ENCODE data around the gene ZNF81.
"Not testable (repeated sequence)": the region's sequence is repeated elsewhere in the genome, so short reads cannot be mapped to it uniquely, and the experiment has no call there.

Gene ZNF81

DNA sequence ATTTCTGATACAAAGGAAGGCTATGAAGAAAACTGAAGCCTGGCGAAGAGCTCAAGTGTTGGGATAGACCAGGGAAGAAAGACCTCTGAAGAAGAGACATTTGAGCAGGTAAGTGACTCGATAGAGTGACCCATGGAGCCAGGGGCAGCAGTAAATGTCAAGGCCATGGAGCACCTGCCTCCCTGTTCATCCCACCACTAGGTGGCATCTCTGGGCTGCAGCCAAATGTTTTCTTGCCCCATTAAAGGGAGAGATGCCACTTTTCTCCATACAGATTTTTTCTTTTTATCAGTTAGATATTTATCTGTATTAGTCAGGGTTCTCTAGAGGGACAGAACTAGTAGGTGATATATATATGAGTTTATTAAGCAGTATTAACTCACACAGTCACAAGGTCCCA, 4.9 kb upstream of the ZNF81 start:
- DNase-seq (ENCODE audit: low spot score): peak; percentile 44
- peak; percentile 62 for TF ChIP-seq CTCF (IDR thresholded peaks at IDR 0.05; ENCODE audit: extremely low read depth, missing control alignments)

GRCh38 chrX:47838361-47838760, 1.7 kb downstream of the ZNF81 start:
- no peak for DNase-seq (ENCODE audit: low spot score)
- TF ChIP-seq CTCF (IDR thresholded peaks at IDR 0.05; ENCODE audit: extremely low read depth, missing control alignments): no peak

GRCh38 chrX:47840111-47840510, 3.4 kb downstream of the ZNF81 start:
- no peak for TF ChIP-seq CTCF (IDR thresholded peaks at IDR 0.05; ENCODE audit: extremely low read depth, missing control alignments)
- DNase-seq (ENCODE audit: low spot score): no peak

DNA sequence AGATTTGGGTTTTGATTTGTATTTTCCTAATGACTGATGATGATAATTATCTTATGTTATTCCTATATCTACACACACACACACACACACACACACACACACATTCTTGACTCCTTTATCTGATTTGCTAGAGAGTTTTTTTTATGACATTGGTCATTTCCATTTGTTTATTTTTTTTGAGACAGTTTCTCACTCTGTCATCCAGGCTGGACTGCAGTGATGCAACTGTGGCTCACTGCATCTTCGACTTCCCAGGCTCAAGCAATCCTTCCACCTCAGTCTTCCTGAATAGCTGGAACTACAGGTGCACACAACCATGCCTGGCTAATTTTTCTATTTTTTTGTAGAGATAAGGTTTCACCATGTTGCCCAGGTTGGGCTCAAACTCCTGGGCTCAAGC, 6.7 kb downstream of the ZNF81 start:
- no peak for TF ChIP-seq CTCF (IDR thresholded peaks at IDR 0.05; ENCODE audit: extremely low read depth, missing control alignments)
- DNase-seq (ENCODE audit: low spot score): no peak

DNA sequence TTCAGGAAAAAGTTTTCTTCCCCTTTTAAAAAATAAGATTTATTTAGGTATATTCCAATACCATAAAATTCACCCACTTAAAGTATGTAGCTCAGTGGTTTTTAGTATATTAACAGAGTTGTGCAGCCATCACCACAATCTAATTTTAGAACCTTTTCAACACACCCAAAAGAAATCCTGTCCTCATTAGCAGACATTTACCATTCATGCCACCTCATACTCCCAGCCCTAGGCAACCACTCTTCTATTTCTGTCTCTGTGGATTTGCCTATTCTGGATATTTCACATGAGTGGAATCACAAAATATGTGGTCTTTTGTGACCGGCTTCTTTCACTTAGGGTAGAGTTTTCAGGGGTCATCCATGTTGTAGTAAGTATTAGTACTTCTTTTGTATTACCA, 7.4 kb downstream of the ZNF81 start:
- TF ChIP-seq CTCF (IDR thresholded peaks at IDR 0.05; ENCODE audit: extremely low read depth, missing control alignments): no peak
- DNase-seq (ENCODE audit: low spot score): no peak

DNA sequence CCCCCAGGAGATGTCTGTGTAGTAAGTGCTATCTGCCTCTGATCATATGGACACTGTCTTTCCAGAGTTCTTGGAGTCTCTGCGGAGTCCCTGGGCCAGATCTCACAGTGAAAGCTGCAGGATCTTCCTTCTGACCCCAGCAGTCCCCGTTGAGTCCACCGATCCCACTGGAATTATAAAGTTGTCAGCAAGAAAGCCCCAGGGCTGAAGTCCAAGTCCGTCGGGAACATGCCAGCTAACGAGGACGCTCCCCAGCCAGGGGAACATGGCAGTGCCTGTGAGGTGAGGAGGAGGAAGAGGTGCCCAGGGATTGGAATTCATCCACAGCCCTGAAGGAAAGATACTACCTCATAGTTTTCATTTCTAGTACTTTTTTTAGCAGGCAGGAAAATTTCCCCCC, 9.3 kb downstream of the ZNF81 start:
- TF ChIP-seq CTCF (IDR thresholded peaks at IDR 0.05; ENCODE audit: extremely low read depth, missing control alignments): no peak

GRCh38 chrX:47849778-47850177, 13.1 kb downstream of the ZNF81 start:
- DNase-seq (ENCODE audit: low spot score): no peak
- TF ChIP-seq CTCF (IDR thresholded peaks at IDR 0.05; ENCODE audit: extremely low read depth, missing control alignments): no peak

More for the DNA sequence above, 9.3 kb downstream of the ZNF81 start:
- DNase-seq (ENCODE audit: low spot score): no peak

- DNase-seq (ENCODE audit: low spot score): not testable (repeated sequence)
These were observed 13.7 kb downstream of the ZNF81 start for GRCh38 chrX:47850389-47850788.

Data from GM20000 (cell line).